Astrocyte (in vitro differentiated cells and primary cell): Measurements from ENCODE around the gene IL12RB2. TPM values are rescaled to one million over a fixed set of nuclear protein-coding genes. Genes with fewer than 3 reads are reported as not detected.

ENCODE experiments used
- DNase-seq: peaks from one replicate; pipeline ENCODE4 v3.0.0-alpha.2; 2010; ENCODE audit warnings: low read depth
- FAIRE-seq: peaks from 2 replicates; lab custom pipeline; 2011; peaks lifted over from hg19 to GRCh38; lab: Jason Lieb, UNC
- H2AFZ ChIP-seq: 2 replicates; pipeline ENCODE4 v1.6.0; 2012; ENCODE audit warnings: low read depth, low read length, inconsistent platforms
- H3K27ac ChIP-seq: 2 replicates; pipeline ENCODE4 v1.5.1; 2011; ENCODE audit warnings: low read depth, low read length, inconsistent platforms
- H3K27me3 ChIP-seq: 2 replicates; pipeline ENCODE4 v1.6.0; 2011; ENCODE audit warnings: low read length, inconsistent platforms; ENCODE audit not compliant: insufficient read depth
- H3K36me3 ChIP-seq: 2 replicates; pipeline ENCODE4 v1.5.1; 2011; ENCODE audit warnings: low read length, inconsistent platforms; ENCODE audit not compliant: insufficient read depth
- H3K4me1 ChIP-seq: 2 replicates; pipeline ENCODE4 v1.5.1; 2011; ENCODE audit warnings: low read length, inconsistent platforms; ENCODE audit not compliant: insufficient read depth
- H3K4me2 ChIP-seq: 2 replicates; pipeline ENCODE4 v1.6.0; 2012; ENCODE audit warnings: low read length, inconsistent platforms
- H3K4me3 ChIP-seq: 2 replicates; pipeline ENCODE4 v1.5.1; 2011; ENCODE audit warnings: low read depth, mild to moderate bottlenecking, low read length, inconsistent platforms; ENCODE audit not compliant: insufficient read depth
- H3K79me2 ChIP-seq: 2 replicates; pipeline ENCODE4 v1.6.0; 2012; ENCODE audit warnings: mild to moderate bottlenecking, low read length, inconsistent platforms; ENCODE audit not compliant: insufficient read depth
- H3K9ac ChIP-seq: 2 replicates; pipeline ENCODE4 v1.6.0; 2012; ENCODE audit warnings: mild to moderate bottlenecking, low read length, inconsistent platforms
- H3K9me3 ChIP-seq: 2 replicates; pipeline ENCODE4 v1.5.1; 2012; ENCODE audit warnings: low read depth, mild to moderate bottlenecking, low read length, inconsistent platforms; ENCODE audit not compliant: insufficient read depth
- H4K20me1 ChIP-seq: 2 replicates; pipeline ENCODE4 v1.6.0; 2012; ENCODE audit warnings: low read length, inconsistent platforms; ENCODE audit not compliant: insufficient read depth
- H3K27ac Mint-ChIP-seq: one replicate; pipeline ENCODE4 v1.8.0; 2021; ENCODE audit warnings: mild to moderate bottlenecking, mixed read lengths; ENCODE audit not compliant: unreplicated experiment
- H3K27me3 Mint-ChIP-seq: one replicate; pipeline ENCODE4 v1.8.0; 2021; ENCODE audit warnings: low read depth, mixed read lengths; ENCODE audit not compliant: unreplicated experiment
- H3K36me3 Mint-ChIP-seq: one replicate; pipeline ENCODE4 v1.8.0; 2021; ENCODE audit warnings: low read depth, mixed read lengths; ENCODE audit not compliant: unreplicated experiment
- H3K4me1 Mint-ChIP-seq: one replicate; pipeline ENCODE4 v1.8.0; 2021; ENCODE audit warnings: low read depth, mixed read lengths; ENCODE audit not compliant: unreplicated experiment
- H3K4me3 Mint-ChIP-seq: one replicate; pipeline ENCODE4 v1.8.0; 2021; ENCODE audit warnings: mild to moderate bottlenecking, moderate library complexity, mixed read lengths; ENCODE audit not compliant: unreplicated experiment
- H3K9me3 Mint-ChIP-seq: one replicate; pipeline ENCODE4 v1.8.0; 2021; ENCODE audit warnings: mild to moderate bottlenecking, mixed read lengths; ENCODE audit not compliant: unreplicated experiment
- CTCF ChIP-seq: IDR thresholded peaks from 2 replicates; pipeline ENCODE4 v1.5.1; 2011; ENCODE audit warnings: low read depth, mild to moderate bottlenecking, inconsistent platforms, low read length, moderate library complexity; ENCODE audit not compliant: insufficient read depth
- EZH2 ChIP-seq: IDR thresholded peaks from 2 replicates; pipeline ENCODE4 v1.6.1; 2012; ENCODE audit warnings: mild to moderate bottlenecking, low read length, inconsistent platforms; ENCODE audit not compliant: insufficient read depth
- total RNA-seq: library from RNA; stranded (reverse); gene quantifications from 2 replicates; pipeline ENCODE4 v1.2.1, GENCODE V29; 2021

Gene IL12RB2
- total RNA-seq, 1 donor from 2014 or later = 0.11 TPM

DNA sequence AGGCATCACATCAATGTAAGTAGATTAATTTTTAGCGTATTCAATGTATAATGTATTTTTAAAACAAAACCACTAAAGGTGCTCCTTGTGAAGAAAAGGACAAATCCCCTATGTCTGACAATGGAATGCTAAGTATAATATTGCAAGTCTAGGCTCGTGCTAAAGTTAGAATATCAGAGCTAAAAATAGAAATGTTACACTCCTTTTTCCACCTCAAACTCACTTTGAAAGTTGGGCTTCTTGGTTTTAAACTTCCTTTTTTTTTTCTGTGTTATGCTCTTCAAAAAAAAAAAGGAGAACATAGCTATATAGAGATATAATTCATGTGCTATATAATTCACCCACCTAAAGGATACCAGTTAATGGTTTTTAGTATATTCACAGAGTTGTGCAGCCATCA lies 126.2 kb downstream of the IL12RB2 start:
- DNase-seq (no peak), FAIRE-seq (no peak)
- no peak overlapping the region for H3K27ac Mint-ChIP-seq
- Histone ChIP-seq H3K9me3 (no peaks in the 10 kb centered on the region), H2AFZ (no peak overlapping the region), H3K4me2 (no peak overlapping the region), H3K9ac (no peak overlapping the region), H3K4me1 (peaks cover 4% of the 10 kb centered on the region), H3K27ac (no peak overlapping the region), H4K20me1 (peaks cover 10% of the 10 kb centered on the region), H3K79me2 (peaks cover 14% of the 10 kb centered on the region), H3K4me3 (no peak overlapping the region), H3K36me3 (no peaks in the 10 kb centered on the region), H3K27me3 (no peaks in the 10 kb centered on the region)
- H3K36me3 Mint-ChIP-seq = peaks cover 4% of the 10 kb centered on the region
- H3K4me1 Mint-ChIP-seq = peaks cover 4% of the 10 kb centered on the region
- no peaks in the 10 kb centered on the region for H3K9me3 Mint-ChIP-seq
- TF ChIP-seq EZH2 (no peak), CTCF (no peak)
- H3K4me3 Mint-ChIP-seq = no peak overlapping the region
- no peaks in the 10 kb centered on the region for H3K27me3 Mint-ChIP-seq

DNA sequence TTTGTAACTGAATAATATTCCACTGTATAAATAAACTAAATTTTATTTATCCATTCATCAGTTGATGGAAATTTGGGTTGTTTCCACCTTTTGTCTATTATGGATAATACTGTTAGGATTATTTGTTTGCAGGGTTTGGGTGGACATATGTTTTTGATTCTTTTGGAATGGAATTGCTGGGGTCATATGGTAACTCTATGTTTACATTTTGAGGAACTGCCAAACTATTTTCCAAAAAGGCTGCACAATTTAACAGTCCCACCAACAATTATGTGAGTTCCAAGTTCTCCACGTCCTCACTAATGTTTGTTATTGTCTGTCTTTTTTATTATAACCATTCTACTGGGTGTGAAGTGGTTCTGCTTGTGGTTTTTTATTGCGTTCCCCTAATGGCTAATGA lies 126.8 kb downstream of the IL12RB2 start:
- Histone ChIP-seq H3K4me1 (peaks cover 4% of the 10 kb centered on the region), H4K20me1 (peaks cover 4% of the 10 kb centered on the region), H3K79me2 (peaks cover 7% of the 10 kb centered on the region), H3K4me3 (no peak overlapping the region), H3K36me3 (no peaks in the 10 kb centered on the region), H3K27ac (no peak overlapping the region), H3K4me2 (no peak overlapping the region), H3K9me3 (no peaks in the 10 kb centered on the region), H3K27me3 (no peaks in the 10 kb centered on the region), H2AFZ (no peak overlapping the region), H3K9ac (no peak overlapping the region)
- no peaks in the 10 kb centered on the region for H3K36me3 Mint-ChIP-seq
- no peaks in the 10 kb centered on the region for H3K9me3 Mint-ChIP-seq
- TF ChIP-seq CTCF (no peak), EZH2 (no peak)
- no peaks in the 10 kb centered on the region for H3K27me3 Mint-ChIP-seq
- no peak overlapping the region for H3K4me3 Mint-ChIP-seq
- no peak for FAIRE-seq
- no peak for DNase-seq
- H3K4me1 Mint-ChIP-seq = peaks cover 8% of the 10 kb centered on the region
- no peak overlapping the region for H3K27ac Mint-ChIP-seq

DNA sequence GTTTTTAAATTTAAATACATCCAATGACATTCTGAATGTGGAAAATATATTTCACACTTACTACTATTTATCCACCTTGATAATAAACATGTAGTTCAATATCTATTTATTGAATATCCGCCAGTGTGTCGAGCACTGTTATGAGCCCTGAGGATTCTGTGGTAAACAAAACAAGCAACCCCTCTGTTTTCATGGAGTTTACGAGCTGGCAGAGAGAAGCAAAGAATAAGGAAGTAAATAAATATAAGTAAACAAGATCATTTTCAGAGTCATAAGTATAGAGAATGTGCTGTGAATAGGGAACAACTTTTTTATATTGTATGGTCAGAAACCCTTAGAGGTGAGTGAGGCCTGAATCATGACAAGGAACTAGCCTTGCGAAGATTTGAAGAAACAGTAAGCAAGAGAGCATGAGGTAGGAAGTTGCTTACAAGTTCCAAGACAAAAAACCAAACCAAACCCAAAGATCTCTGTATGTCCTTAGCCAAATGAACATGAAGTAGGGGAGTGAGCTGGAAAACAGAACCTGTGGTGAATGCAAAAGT lies 128.9 kb downstream of the IL12RB2 start:
- Histone ChIP-seq H3K4me2 (no peak overlapping the region), H3K27me3 (no peaks in the 10 kb centered on the region), H3K9me3 (no peaks in the 10 kb centered on the region), H3K4me1 (peaks cover 10% of the 10 kb centered on the region), H3K9ac (no peak overlapping the region), H3K79me2 (no peaks in the 10 kb centered on the region), H3K36me3 (no peaks in the 10 kb centered on the region), H2AFZ (no peak overlapping the region), H3K4me3 (no peak overlapping the region), H3K27ac (no peak overlapping the region), H4K20me1 (no peaks in the 10 kb centered on the region)
- Mint-ChIP-seq H3K27me3 (no peaks in the 10 kb centered on the region), H3K27ac (no peak overlapping the region), H3K4me3 (no peak overlapping the region), H3K36me3 (no peaks in the 10 kb centered on the region), H3K4me1 (peaks cover 18% of the 10 kb centered on the region), H3K9me3 (no peaks in the 10 kb centered on the region)
- TF ChIP-seq CTCF = no peak
- TF ChIP-seq EZH2 = no peak
- FAIRE-seq (no peak), DNase-seq (no peak)
